HG02759 (cell line): ENCODE measurements around the gene TGFBR2.
"Not testable (repeated sequence)": the region's sequence is repeated elsewhere in the genome, so short reads cannot be mapped to it uniquely, and the experiment has no call there.

Source experiments
- ATAC-seq: cut with Tn5 transposase; IDR thresholded peaks from one replicate; pipeline ENCODE4 v1.9.1; 2021; ENCODE audit warnings: mild to moderate bottlenecking, moderate library complexity; ENCODE audit not compliant: unreplicated experiment

The TGFBR2 gene

DNA sequence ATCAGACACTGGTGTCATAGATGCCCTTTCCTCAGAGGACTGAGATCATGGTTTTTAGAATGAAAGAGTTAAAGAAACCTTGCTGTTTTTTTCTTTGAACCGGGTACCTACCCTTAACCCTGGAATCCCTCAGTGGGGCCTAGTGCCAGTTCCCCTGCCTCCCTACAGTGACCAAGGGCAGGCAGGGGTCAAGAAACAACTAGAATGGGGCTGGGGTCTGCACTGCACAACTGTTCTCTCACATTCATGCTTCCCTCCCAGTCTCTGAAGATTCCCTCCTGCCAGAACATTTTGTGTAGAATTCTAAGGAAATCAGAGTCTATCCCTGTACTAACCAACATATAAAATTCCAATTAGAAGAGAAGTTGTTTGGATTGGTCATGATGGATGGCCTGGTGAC lies 47.9 kb downstream of the TGFBR2 start:
- no peak for ATAC-seq

DNA sequence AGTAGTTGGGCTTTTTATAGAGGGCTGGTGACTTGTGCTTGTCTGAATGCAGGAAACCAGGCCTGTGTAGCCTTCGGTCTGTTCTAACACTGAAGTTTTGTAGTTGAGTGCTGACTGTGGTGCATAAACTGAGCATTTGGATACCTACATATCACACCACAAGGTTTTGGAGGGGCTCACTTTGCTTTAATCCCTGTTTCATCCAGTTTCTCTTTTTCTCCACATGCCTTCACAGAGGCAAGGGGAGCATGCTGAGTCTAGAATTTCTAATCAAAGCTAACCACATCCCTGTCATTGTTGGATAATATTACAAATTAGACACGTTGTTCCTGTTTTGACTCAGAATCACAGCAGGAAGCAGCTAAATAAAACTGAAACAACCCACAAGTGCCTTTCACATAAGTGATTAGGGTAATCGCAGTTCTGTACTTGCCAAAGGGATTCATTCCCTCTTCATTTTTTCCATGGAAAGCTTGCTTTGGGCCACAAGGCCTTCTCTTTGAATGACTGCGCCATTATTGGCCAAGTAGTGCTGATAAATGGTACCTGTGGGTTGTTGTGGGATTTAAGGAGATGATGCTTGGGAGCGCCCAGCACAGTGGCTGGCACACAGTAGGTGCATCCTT lies 48.9 kb downstream of the TGFBR2 start:
- peak; percentile 13 for ATAC-seq

DNA sequence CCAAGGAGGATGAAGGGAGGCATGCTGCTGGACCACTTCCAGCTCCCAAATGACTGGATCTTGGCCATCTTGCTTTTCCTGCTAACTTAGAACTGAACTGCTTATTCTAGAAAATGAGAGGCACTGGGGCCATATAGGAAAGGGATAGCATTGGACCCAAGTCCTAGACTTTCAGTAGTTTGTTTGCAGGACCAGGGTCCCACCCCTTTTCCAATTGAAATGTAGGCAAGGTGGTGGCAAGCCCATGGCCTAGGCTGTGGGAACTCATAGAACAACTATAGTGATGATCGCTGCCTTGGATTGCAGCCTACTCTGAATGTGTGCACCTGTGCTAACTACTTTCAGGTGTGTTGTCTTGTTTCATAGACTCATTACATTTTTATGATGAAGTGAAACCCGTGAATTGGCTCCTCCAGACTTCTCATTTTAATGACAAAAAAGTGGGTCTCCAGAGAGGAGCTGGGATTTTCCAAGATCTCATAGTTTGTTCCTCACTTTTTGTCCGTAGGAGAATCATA lies 50.3 kb downstream of the TGFBR2 start:
- ATAC-seq, result no peak

DNA sequence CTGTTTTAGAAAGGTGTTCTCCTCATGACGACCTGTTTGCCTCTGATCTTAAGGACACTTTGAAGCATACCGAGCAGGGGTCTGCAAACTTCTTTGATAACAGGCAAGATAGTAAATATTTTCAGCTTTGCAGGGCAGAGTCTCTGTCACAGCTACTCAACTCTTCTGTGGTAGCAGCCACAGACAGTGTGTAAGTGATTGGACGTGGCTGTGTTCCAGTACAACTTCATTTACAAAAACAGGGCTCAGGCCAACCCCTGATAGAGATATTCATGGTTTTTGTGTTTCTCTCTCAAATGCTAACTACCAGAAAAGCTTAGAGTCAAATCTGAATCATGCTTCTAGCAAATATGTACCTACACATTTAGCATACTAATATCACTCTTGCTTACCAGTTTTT lies 51.5 kb downstream of the TGFBR2 start:
- peak; percentile 27 for ATAC-seq

DNA sequence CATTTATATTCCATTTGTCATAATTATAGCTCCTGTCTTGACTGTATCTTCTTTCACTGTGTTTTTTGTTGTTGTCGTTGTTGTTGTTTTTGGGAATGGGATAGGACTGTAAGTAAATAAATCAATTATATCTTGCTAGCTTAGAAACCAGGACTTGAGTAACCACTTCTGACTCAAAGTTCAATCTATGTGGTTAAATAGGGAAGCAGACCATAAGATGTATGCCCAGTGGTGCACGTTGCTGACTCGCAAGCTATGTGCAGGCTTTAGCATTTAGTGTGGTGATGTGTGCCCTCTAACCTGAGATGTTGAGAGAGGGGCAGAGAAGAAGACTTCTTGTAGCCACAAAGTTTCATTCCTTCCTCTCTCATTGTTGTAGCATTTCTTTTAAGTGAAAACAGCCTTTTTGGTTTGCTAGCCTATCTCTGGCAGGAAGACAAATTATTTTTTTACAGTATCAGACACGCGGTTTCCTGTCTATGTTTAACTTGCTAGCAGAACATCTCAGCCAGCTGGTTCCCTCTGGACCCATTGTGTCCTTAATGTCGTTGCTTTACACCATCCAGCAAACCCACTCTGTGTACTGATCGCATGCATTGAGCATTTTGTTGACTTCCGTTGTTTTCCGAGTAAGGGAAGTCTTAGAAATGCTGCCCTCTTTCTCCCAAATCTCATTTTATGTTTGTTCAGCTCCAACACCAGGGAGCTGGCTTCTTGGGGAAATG lies 52.1 kb downstream of the TGFBR2 start:
- ATAC-seq, result peak; percentile 92

DNA sequence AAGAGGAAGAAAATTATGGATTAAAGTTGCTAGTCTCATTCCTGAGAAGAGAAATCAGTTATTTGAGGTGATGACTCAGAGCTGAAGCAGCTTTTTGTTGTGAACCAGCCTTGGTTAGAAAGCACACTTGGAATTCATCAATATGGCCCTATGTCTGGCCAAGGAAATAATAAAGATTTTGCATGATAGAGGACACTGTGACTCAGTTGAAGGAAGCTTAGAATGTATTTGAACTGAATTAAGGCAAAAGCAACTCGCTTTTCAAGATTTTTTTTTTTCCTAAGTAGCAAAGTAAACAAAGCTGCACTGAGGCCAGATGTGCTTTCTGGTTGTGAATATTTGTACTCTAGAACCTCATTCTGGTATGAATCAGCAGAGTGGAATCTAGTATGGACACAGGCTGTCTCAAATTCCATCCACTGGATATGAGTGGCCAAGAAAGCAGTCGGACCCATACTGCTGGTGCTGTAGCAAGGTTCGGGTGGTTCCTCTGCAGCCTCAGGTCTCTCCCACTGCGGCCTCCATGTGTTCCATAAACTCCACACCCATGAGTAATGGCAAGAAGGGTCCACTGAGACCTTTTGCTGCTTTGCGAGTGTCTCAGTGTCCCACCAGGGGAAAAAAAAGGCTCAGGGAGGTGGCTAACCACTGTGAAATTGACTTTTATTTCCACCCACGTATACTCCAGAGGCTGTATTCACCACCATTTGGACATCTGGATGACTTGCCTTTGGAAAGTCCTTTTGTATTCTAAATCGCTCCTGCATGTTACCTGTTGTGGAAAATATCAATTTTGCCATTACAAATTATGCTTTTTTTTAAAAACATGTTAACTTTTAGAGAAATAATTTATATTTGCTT lies 53.1 kb downstream of the TGFBR2 start:
- ATAC-seq, result no peak

DNA sequence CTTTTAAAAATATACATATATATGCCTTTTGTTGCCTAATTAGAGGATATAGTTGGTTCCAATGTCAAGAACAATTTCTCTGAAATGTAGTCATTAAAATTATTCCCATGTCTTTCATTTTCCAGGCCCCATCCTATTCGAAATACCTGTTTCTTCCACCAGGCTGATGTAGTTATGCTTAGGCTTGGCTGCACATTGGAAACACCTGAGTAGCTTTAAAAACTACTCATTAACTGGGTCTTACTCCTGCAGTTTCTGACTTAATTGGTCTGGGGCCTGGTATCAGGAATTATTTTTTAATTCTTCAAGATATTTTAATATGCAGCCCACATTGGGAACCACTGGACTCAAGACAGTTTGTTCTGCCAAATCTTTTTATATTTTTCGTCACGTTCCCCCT lies 53.7 kb downstream of the TGFBR2 start:
- no peak for ATAC-seq

DNA sequence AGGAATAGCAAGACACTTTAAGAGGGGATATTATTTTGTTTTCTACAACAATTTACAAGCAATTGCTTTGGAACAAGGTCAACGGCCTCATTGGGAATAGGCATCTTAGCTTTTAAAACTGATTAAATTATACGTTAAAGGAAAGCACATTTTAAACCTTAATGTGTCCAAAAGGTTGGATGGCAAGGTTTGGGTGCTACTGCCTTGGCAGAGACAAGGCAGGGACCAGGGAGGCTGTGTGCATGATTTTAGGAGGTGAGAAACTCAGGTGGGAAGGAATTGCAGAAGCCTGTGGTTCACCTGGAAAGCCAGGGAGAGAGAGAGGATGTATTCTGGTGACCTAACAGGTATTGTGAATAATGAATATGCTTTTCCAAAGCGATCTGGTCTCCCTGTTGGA lies 54.3 kb downstream of the TGFBR2 start:
- no peak for ATAC-seq

DNA sequence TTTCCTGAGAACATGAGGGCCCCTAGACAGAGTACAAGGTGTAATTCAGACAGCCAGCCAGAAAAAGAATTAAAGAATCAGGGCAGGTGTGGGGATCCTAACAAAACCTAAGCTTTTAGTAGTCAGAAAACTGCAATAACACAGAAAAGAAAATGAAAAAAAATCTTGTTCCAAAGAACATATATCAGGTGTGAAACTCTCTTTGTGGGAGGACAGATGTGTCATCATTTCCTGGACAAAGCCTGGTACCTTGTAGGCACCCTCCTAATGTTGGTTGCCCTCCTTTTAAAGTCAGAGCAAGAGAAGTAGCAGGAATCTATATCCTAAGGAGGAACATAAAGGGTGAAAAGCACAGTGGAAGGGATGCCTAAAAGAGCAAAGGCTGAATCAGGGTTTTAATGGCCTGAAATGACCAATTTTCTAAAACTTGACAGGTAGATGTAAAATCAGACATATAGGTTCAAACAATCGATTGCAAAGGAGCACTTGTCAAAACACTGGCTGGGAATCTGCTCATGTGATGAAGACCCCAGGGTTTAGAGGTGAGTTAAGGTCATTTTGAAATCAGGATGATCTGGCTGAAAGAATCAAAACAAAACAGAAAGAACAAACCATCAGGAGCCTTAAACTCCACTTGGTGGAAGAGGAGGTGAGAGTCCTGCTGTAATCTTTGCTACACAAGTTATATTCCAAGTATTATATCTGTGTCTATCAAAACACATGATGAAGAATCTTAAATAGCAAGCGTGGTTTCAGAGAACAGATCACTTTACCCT lies 54.9 kb downstream of the TGFBR2 start:
- no peak for ATAC-seq

DNA sequence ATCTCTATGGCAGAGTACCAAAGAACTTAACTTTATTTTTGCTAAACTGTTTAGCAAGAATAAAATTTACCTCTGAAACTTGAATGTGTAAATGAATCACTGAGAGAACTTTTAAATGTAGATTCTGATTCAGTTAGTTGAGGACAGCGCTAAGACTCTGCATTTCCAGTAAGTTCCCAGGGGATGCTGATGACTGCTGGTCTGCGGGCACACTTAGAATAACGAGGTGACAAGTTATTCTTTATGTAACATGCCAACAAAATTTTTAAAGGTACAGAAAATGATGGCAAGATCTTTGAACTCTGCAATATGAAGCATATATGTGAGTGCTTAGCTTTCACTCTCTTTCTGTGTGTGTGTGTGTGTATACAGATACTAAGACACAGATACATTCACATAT lies 56.4 kb downstream of the TGFBR2 start:
- no peak for ATAC-seq

DNA sequence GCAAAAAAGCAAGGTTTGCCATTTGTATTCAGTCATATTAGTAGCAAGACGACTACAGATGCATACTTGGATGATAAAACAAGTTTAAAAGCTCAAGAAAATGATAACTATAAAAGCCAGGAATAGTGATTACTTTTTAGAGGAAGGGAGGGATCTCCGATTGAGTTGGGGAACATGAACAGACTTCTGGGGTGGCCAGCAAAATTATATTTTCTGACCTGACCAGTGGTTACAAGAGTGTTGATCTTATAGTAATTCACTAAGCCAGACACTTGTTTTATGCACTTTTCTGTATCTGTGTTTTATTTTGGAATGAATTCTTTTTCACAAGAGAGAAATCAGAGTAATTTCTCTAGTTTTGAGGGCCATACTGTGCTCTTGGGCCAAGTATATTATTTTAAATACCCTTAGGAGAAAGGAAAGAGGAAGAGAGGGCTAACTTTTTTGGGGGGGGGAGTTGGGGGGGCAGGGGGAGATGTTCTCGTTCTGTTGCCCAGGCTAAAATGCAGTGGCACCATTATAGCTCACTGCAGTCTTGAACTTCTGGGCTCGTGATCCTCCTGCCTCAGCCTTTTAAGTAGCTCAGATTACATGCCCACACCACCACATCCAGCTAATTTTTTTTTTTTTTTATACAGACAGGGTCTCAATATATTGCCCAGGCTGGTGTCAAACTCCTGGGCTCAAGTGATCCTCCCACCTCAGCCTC lies 57.3 kb downstream of the TGFBR2 start:
- no peak for ATAC-seq

DNA sequence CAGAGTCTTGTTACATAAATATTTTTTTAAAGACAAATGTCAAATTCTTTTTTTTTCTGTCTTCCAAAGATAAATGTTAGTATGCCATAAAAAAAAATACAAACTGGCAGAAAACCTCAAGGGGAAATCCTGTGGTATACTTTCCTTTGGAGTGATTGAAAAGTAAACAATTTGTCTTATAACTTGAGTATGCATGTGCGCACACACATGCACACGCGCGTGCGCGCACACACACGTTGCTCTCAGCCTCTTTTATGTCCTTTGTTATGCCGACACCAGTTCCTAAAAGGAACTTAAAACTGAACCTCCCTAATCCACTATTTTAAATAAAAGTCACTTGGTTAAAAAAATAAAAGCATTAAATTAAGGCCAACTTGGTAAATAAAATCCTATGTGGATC lies 58.1 kb downstream of the TGFBR2 start:
- no peak for ATAC-seq

DNA sequence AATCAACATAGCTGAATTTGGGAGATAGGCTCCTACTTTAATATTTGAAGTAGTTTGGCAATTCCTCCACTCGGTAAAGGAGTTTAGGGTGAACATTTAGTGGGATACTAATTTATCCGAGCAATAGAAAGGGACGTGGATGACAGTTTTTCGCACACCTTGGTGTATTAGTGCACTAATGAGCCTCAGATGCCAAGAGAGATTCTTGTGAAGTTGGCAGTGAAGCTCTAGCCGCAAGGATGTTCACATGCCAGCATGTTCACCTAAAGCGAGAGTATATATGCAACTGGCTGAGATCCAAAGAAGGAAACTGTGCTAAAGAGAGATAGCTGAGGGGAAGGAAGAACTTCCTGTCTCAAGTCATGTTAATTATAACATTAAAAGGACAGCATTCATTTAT lies 58.5 kb downstream of the TGFBR2 start:
- ATAC-seq, result no peak

DNA sequence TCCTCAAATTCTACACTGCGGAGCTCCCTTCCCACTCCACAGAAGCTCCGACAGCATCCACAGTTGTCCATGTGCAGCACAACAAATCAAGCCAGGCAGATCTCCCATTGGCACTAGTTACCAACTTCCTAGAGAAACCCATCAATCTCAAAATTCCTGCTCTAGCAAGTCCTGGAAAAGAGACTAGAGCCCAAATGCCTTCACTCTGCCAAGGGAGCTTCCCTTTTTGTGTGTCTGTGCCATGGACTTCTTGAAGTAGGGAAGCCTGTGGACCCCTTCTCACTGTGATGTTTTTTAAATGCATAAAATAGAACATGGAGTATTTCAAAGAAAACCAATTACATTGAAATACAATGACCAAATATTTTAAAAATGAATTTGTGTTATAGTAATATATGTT lies 59.1 kb downstream of the TGFBR2 start:
- no peak for ATAC-seq

DNA sequence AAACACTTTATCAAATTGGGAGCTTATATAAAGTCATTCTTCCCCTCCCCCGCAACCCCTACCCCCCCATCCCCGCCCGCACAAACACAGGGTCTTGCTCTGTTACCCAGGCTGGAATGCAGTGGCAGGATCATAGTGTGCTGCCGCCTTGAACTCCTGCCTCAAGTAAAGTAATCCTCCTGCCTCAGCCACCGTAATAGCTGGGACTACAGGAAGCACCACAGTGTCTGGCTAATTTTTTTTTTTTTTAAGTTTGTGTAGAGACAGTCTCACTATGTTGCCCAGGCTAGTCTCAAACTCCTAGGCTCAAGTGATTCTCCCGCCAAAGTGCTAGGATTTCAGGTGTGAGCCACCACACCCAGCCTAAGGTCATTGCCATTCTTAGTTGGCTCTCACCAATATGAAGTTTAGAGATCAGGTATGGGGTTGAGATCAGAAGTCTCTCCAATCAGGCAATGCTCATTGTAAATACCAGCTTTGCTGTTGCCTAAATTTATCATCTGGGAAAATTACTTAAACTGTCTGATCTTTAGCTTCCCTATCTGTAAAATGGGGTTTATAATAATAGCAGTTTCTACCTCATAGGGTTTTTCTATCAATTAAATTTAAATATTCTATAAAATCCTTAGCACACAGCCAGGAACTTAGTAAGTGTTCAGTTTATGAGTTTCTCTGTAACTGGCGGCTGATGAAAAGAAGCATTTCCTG lies 60.3 kb downstream of the TGFBR2 start:
- ATAC-seq, result no peak

DNA sequence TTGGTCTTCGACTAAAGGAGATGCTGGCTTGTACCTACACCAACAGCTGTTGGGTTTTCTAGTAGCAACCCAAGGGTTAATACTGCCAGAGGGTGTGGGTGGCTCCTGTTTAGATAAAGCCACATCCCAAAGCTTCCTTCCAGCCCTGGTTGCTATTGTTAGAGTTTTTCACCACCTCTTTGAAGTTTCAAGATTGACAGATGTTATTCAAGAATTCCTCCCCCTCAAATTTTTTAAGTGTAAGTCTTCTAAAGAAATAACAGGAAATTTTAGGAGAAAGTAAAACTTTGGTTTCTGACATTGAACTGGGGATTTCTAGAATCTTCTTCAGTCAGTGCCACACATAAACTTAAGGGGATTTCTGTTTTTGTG lies 60.9 kb downstream of the TGFBR2 start:
- ATAC-seq, result no peak

DNA sequence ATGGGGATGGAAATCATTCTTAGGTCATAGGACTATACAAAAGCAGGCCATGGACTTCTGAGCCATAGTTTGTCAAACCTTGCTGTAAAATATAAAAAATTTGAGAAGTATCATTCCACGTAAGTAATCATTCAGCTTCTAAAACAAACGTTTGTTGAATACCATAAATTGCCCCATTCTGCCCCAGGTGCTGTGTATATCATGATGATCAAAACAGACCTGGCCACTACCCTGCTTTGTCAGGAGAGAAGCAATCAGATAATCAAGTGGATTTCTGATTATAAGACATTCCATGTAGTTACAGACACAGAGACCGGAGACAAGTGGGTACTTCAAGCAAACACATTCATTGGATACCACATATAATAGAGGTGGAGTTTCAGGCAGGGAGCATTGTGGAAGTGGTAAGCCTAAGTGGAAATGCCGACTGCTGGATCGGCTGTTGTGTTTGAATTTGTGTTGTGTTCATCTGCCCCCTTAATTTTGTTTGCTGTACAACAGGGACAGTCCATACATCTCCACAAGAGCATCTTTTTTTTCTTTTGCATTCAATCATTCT lies 61.7 kb downstream of the TGFBR2 start:
- no peak for ATAC-seq

DNA sequence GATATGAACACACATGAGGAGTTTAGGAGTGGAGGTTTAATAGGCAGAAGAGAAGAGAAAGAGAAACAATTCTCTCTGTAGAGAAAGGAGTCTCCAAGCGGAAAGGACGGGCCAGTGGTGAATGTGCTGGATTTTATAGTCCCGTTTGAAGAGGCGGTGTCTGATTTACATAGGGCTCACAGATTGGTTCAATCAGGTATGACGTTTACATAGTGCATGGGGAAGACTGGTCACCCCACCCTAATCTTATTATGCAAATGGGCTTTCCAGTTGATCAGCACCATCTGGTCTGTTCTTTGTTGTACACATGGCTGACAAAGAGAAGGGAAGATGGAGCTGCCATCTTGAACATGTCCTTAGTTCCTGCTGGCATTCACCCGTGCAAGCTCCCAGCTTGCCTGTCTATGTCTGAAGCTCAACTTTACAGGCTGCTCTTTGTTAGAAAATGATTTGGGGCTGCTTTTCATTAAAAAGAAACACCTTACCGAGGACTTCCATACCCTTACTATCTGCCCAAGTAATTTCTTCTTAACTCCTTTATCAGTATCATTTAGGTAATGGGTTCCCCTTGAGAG lies 63.0 kb downstream of the TGFBR2 start:
- not testable (repeated sequence) for ATAC-seq

DNA sequence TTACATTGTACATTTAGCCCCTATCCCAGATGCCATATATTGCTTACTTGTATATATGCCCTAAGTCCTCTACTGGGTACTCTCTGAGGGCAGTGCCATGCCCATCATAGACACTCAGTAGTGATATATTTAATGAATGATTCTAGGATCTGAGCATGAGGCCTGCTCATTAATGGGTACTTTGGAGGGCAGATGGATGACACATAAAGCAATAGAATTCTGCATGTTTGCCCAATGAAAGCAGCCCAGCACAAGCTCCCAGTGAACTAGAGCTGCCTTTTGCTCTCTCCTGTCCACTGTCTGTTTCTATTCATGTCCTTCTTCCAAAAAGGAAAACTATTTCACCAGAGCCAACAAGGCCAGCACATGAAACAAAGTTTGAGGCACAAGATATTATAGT lies 63.9 kb downstream of the TGFBR2 start:
- no peak for ATAC-seq
